ENCODE measurements around the gene TSPAN2. TPM values are rescaled to one million over a fixed set of nuclear protein-coding genes. Genes with fewer than 3 reads are reported as not detected.

TSPAN2 gene
- total RNA-seq, 1 experiment from 2014 or later: 6.8 TPM

DNA sequence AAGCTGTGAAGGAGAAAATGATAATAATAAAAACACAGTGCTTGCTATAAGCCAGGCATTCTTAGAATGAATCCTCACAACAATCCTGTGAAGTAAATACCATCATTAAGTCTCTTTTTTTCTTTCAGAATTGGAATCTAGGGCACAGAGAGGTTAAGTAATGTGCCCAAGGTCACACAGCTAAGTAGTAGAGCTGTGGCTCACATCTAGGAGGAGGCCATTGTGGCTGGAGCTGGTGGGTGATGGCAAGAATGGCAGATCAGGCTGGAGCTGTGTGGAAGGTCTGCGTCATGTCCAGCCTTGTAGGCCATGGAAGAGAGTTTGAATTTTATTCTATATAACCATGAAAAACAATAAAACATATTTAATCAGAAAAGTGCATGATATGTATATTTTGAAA is 38.2 kb upstream of the TSPAN2 start:
- no peaks in the 10 kb centered on the region for H3K9me3 Mint-ChIP-seq (ENCODE audit: unreplicated experiment)
- CTCF ChIA-PET: no interaction called here
- H3K27ac Mint-ChIP-seq (ENCODE audit: unreplicated experiment): no peak overlapping the region
- intact Hi-C loops (cut with micrococcal nuclease; ENCODE audit: unreplicated experiment): no loop called here
- no peak for DNase-seq
- H3K4me3 Mint-ChIP-seq (ENCODE audit: unreplicated experiment): no peak overlapping the region
- H3K36me3 ChIP-seq (ENCODE audit: control insufficient read depth, insufficient read depth, low read length): no peaks in the 10 kb centered on the region
- H3K4me1 ChIP-seq: no peaks in the 10 kb centered on the region
- no peaks in the 10 kb centered on the region for H3K27me3 Mint-ChIP-seq (ENCODE audit: insufficient read depth, unreplicated experiment)
- H3K4me3 ChIP-seq (ENCODE audit: low read depth, low read length): no peak overlapping the region
- H3K9me3 ChIP-seq: no peaks in the 10 kb centered on the region
- TF ChIP-seq CTCF (IDR thresholded peaks at IDR 0.05; ENCODE audit: insufficient read depth in 1 of 2, low read depth in 1 of 2, low read length in 1 of 2, severe bottlenecking in 1 of 2, unreplicated experiment in 1 of 2): no peak
- H3K27me3 ChIP-seq (replicated peaks; ENCODE audit: control insufficient read depth, insufficient read depth, low read length): no peaks in the 10 kb centered on the region
- POLR2A ChIA-PET: no interaction called here
- BruUV-seq (replicated peaks): no TSS peak
- no peaks in the 10 kb centered on the region for H3K36me3 Mint-ChIP-seq (ENCODE audit: insufficient read depth, unreplicated experiment)
- no peaks in the 10 kb centered on the region for H3K4me1 Mint-ChIP-seq (ENCODE audit: low read depth, unreplicated experiment)

DNA sequence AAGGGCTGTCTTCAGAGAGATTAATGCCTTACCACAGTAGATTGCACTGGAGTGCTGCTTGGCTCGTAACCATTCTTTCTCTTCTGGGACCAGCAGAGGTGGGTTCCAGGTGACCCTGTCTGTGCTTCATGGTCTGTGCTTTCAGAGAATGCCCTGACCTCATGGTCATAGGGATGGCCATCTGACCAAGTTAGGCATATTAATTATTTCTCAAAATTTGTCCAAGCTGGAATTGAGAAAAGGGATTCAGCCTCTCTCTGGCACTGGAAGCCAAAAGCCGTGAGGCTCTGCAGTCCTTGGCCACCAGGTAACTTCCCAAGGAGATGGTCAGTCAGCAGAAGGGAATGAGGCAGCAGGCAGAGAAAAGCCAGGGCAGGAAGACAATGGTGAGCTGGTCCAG is 37.2 kb upstream of the TSPAN2 start:
- H3K9me3 ChIP-seq: no peaks in the 10 kb centered on the region
- Mint-ChIP-seq H3K36me3 (ENCODE audit: insufficient read depth, unreplicated experiment) (no peaks in the 10 kb centered on the region), H3K4me1 (ENCODE audit: low read depth, unreplicated experiment) (no peaks in the 10 kb centered on the region), H3K27me3 (ENCODE audit: insufficient read depth, unreplicated experiment) (no peaks in the 10 kb centered on the region), H3K27ac (ENCODE audit: unreplicated experiment) (no peak overlapping the region), H3K9me3 (ENCODE audit: unreplicated experiment) (no peaks in the 10 kb centered on the region), H3K4me3 (ENCODE audit: unreplicated experiment) (no peak overlapping the region)
- H3K4me1 ChIP-seq: no peaks in the 10 kb centered on the region
- TF ChIP-seq CTCF (IDR thresholded peaks at IDR 0.05; ENCODE audit: insufficient read depth in 1 of 2, low read depth in 1 of 2, low read length in 1 of 2, severe bottlenecking in 1 of 2, unreplicated experiment in 1 of 2): no peak
- H3K27me3 ChIP-seq (replicated peaks; ENCODE audit: control insufficient read depth, insufficient read depth, low read length): no peaks in the 10 kb centered on the region
- no peak for DNase-seq
- BruUV-seq (replicated peaks): no TSS peak
- H3K36me3 ChIP-seq (ENCODE audit: control insufficient read depth, insufficient read depth, low read length): no peaks in the 10 kb centered on the region
- ChIA-PET CTCF (no interaction called here), POLR2A (no interaction called here)
- H3K4me3 ChIP-seq (ENCODE audit: low read depth, low read length): no peak overlapping the region
- intact Hi-C loops (cut with micrococcal nuclease; ENCODE audit: unreplicated experiment): no loop called here

GRCh38 chr1:115123116-115123515 is 33.8 kb upstream of the TSPAN2 start:
- Mint-ChIP-seq H3K27ac (ENCODE audit: unreplicated experiment) (no peak overlapping the region), H3K4me1 (ENCODE audit: low read depth, unreplicated experiment) (no peaks in the 10 kb centered on the region), H3K36me3 (ENCODE audit: insufficient read depth, unreplicated experiment) (no peaks in the 10 kb centered on the region), H3K9me3 (ENCODE audit: unreplicated experiment) (no peaks in the 10 kb centered on the region), H3K27me3 (ENCODE audit: insufficient read depth, unreplicated experiment) (no peaks in the 10 kb centered on the region), H3K4me3 (ENCODE audit: unreplicated experiment) (no peak overlapping the region)
- no peaks in the 10 kb centered on the region for H3K4me1 ChIP-seq
- no peaks in the 10 kb centered on the region for H3K9me3 ChIP-seq
- no peaks in the 10 kb centered on the region for H3K27me3 ChIP-seq (replicated peaks; ENCODE audit: control insufficient read depth, insufficient read depth, low read length)
- intact Hi-C loops (cut with micrococcal nuclease; ENCODE audit: unreplicated experiment): no loop called here
- no peak for TF ChIP-seq CTCF (IDR thresholded peaks at IDR 0.05; ENCODE audit: insufficient read depth in 1 of 2, low read depth in 1 of 2, low read length in 1 of 2, severe bottlenecking in 1 of 2, unreplicated experiment in 1 of 2)
- H3K4me3 ChIP-seq (ENCODE audit: low read depth, low read length): no peak overlapping the region
- DNase-seq: no peak
- POLR2A ChIA-PET: no interaction called here
- CTCF ChIA-PET: no interaction called here
- no peaks in the 10 kb centered on the region for H3K36me3 ChIP-seq (ENCODE audit: control insufficient read depth, insufficient read depth, low read length)
- no TSS peak for BruUV-seq (replicated peaks)
